Omental fat pad (tissue), 4 donors: ENCODE data around the gene AKR1B15. TPM values are rescaled to one million over a fixed set of nuclear protein-coding genes. Genes with fewer than 3 reads are reported as not detected.

Source experiments
- ATAC-seq: fragments of 150-250 bp; one replicate; pipeline ENCODE4 v1.9.1; 2016; ENCODE audit warnings: mild to moderate bottlenecking, moderate library complexity; ENCODE audit not compliant: low FRiP score
- DNase-seq: peaks from one replicate; pipeline ENCODE4 v3.0.0-alpha.2; 2019; ENCODE audit warnings: low spot score
- total RNA-seq, 4 donors: library from RNA; depleted of rRNA; stranded (reverse); fragments of >200 nt; gene quantifications; one replicate each; pipeline ENCODE4 v1.1.0, GENCODE V29; 2016
- TF ChIP-seq, protein P1 (sequence below), 3 donors: fragments of 450-650 bp; IDR thresholded peaks; one replicate each; pipeline ENCODE4 v1.5.1; 2016 to 2017; ENCODE audit warnings: antibody characterized with exemption in 3 of 3, mild to moderate bottlenecking in 3 of 3, moderate library complexity in 2 of 3

The AKR1B15 gene
- total RNA-seq, 4 donors from 2014 or later = not detected

DNA sequence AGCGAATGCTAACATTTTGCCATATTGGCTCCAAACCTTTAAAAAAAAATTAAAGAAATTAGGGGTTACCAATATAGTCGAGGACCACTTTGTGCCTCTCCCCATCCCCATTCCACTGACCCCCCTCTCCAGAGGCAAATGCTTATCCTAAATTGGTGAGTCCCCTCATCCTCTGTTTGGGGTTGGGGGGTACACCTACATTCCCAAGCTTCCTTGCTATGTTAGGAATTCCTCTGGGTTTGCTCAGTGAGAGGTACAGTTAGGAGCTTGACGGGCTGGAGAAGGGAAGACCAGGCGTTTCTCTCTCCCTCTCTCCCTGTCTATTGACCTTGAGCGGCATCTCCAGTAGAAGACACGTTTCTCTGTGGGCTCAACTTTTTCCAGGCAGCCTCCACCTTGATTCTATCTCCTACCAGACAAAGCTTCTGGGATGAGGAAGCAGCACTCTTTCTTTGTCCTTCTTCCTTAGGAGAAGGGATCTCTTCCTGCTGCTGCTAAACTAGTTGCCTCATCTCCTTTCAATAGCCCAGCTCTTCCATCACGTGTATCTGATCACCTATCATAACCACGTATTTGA is 6.6 kb upstream of the AKR1B15 start:
- ATAC-seq (no peak), DNase-seq (no peak)
- TF ChIP-seq, protein P1, sequence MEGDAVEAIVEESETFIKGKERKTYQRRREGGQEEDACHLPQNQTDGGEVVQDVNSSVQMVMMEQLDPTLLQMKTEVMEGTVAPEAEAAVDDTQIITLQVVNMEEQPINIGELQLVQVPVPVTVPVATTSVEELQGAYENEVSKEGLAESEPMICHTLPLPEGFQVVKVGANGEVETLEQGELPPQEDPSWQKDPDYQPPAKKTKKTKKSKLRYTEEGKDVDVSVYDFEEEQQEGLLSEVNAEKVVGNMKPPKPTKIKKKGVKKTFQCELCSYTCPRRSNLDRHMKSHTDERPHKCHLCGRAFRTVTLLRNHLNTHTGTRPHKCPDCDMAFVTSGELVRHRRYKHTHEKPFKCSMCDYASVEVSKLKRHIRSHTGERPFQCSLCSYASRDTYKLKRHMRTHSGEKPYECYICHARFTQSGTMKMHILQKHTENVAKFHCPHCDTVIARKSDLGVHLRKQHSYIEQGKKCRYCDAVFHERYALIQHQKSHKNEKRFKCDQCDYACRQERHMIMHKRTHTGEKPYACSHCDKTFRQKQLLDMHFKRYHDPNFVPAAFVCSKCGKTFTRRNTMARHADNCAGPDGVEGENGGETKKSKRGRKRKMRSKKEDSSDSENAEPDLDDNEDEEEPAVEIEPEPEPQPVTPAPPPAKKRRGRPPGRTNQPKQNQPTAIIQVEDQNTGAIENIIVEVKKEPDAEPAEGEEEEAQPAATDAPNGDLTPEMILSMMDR (IDR thresholded peaks at IDR 0.05) = no peak

DNA sequence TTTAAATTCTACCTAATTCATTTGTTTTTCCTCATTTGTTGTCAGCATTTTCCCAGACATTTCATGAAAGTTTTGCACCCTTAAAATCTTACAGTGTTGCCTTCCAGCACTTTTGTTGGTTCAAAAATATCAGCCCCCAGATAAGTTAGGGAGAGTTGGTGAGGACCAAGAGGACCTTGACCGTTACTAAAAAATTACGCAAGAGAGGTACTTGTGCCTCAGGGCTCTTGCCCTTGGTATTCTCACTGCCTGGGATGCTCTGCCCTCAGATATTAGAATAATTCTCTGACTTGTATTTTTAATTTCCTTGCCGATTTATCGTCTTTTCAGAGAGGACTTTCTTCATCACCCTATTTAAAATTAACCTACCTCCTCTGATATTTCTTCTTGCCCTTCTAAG is 3.5 kb upstream of the AKR1B15 start:
- DNase-seq = no peak
- no peak for ATAC-seq
- TF ChIP-seq, protein P1 (IDR thresholded peaks at IDR 0.05) = no peak

DNA sequence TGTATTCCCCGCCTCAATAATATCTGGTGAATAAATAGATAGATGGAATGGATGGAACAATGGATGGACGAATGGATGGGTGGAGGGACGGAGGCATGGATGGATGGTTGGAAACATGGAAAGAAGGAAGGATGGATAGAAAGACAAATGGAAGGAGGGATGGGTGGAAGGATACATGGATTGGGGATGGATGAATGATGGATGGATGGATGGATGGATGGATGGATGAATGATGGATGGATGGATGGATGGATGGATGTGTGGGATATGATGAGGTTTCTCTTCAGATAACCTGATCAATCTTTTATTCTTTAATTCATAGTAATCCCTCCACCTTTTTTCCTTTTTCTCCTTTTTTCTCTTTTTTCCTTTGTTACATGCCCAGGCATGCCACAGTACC is 3.0 kb upstream of the AKR1B15 start:
- DNase-seq = no peak
- ATAC-seq = no peak
- TF ChIP-seq, protein P1 (IDR thresholded peaks at IDR 0.05) = no peak

DNA sequence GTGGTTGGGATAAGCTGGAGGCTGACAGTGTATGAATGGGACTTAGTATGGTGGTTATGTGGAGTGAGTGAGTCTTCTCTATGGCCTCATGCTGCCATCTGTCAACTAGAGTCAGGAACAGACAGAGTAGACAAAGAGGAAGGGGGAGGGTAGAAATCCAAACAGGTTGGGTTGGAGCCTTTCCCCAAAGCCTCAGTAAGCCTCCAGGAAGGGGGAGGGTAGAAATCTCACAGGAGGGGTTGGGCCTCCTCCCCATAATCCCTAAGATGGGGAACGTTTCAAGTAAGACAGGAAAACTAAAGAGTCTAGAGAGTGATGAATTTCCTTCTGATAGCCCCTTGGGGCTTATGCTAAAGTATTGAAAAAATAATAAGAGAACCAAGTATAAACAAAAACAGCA is 2.0 kb upstream of the AKR1B15 start:
- TF ChIP-seq, protein P1 (IDR thresholded peaks at IDR 0.05) = no peak
- no peak for DNase-seq
- no peak for ATAC-seq

DNA sequence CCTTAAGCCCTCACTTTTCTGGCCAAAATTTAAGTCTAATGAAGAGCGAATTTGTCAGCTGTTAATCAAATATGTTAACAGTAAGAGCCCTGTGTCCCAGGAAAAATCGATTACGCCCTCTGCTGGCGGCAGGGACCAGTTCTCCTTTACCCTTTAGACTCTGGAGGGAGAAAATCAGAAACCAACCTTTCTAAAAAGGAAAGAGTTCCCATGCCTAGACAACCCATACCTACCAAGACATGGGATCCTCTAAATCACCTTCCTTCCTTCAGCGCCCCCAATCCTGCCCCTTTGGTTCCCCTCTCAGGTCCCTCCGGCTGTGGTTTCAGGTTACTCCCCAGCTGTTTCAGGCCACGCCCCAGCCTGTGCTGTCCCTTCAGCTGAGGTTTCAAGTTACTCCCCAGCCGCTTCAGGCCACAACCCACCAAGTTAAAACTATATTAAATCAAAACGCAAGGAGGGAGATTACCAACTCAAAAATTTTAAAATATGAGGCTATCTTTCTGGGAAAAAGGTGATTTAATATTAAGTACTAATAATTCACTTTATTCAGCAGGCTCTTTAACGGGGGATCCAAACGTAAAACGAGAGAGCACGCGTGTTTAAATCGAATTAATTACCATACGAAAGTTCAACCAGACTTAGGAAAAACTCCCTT is 1.4 kb upstream of the AKR1B15 start:
- ATAC-seq (peak; percentile 92), DNase-seq (peak; percentile 69)
- TF ChIP-seq, protein P1 (IDR thresholded peaks at IDR 0.05) = peak in 1 of 3 donors; percentile 78

DNA sequence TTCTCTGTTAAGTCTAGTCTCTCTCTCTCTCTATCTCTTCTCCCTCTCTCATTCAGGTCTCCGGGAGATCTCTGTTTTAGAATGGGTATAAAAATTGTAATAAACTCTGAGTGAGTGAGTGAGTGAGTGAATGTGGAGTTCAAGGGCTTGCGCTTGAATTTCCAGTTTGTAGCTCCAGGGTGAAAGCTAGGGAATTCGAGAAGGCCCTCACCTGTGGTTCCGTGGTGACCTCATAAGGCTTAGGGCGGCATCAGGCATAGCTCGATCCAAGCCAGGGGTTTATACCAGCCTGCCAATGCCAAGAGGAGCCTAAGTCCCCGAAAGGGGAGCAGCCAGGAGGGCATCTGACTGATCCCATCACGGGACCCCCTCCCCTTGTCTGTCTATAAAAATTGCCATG is 456 bp downstream of the AKR1B15 start:
- ATAC-seq = no peak
- TF ChIP-seq, protein P1 (IDR thresholded peaks at IDR 0.05) = no peak
- DNase-seq = no peak

DNA sequence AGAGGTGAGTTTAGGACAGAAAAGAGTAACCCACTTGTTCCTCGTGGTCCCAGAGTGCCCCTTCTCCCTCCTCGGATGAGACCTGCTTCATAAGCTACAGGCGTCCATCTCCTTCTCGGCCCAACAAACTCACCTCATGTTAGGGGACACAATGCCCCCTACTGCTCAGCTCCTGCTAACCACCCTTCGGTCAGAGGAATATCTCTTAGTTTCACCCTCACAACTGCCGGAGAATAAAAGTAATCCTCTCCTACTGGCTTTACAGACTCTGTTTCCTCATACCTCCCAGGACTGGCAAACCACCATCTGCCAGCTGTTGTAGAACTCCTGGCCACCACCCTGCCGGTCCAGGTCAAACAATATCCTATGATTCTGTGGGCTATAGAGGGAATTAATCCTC is 3.2 kb downstream of the AKR1B15 start:
- ATAC-seq (no peak), DNase-seq (no peak)
- TF ChIP-seq, protein P1 (IDR thresholded peaks at IDR 0.05) = no peak
